Measurements from ENCODE around the gene SHTN1. TPM values are rescaled to one million over a fixed set of nuclear protein-coding genes. Genes with fewer than 3 reads are reported as not detected.

SHTN1 gene
- total and polyA plus RNA-seq, 2 donors (not counting 3 experiments of a cell fraction or from before 2014, with no cell fraction given): 4.8 to 36.5 TPM

DNA sequence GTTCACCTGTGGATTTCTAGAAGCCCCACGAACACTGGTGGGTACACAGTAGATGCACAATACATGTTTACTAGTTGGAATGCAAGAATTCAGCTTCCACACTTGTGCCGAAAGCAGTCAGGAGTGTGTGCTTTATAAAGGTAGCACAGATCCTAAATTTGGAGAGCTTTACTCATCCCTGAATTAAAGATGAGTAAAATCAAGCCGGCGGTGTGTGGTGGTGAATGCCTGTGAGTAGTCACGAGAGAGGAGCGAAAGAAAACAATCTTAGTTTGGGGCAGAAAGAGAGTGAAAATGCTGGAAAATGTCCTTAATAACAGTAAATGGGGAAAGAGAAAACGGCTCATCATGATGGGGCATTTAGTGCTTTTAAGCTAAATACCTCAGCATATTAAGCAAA is 169.3 kb downstream of the SHTN1 start:
- Histone ChIP-seq H3K4me2 (ENCODE audit: insufficient read depth, low read length) (no peak overlapping the region), H3K4me1 (ENCODE audit: control insufficient read depth, extremely low read depth, insufficient read depth, low read length) (no peaks in the 10 kb centered on the region), H3K9me1 (replicated peaks; ENCODE audit: control insufficient read depth, extremely low read depth, insufficient read depth, low read length) (no peaks in the 10 kb centered on the region), H3K27ac (ENCODE audit: insufficient read depth, low read depth, low read length) (no peak overlapping the region), H4K20me1 (replicated peaks; ENCODE audit: control insufficient read depth, extremely low read depth, insufficient read depth, low read length) (no peaks in the 10 kb centered on the region), H3K9ac (replicated peaks; ENCODE audit: extremely low read depth, insufficient read depth, low read length) (no peak overlapping the region), H3K27me3 (ENCODE audit: control insufficient read depth in 2 of 2, insufficient read depth in 2 of 2, low read length in 2 of 2) (peaks cover 13 to 18% of the 10 kb centered on the region in 2 experiments), H3K36me3 (ENCODE audit: control insufficient read depth in 2 of 2, extremely low read depth in 1 of 2, insufficient read depth in 2 of 2, low read length in 2 of 2) (no peaks in the 10 kb centered on the region), H3K4me3 (replicated peaks in 1 of 3; ENCODE audit: insufficient read depth in 1 of 3, low read depth in 1 of 3, low read length in 3 of 3) (no peak overlapping the region), H3K9me3 (replicated peaks; ENCODE audit: control insufficient read depth, insufficient read depth, low read length) (no peaks in the 10 kb centered on the region), H2AFZ (ENCODE audit: low read depth, low read length) (no peak overlapping the region), H3K79me2 (ENCODE audit: control insufficient read depth, insufficient read depth, low read length) (no peaks in the 10 kb centered on the region)
- intact Hi-C loops (cut with micrococcal nuclease): loop anchor here (2.0 kb wide), 2 partner anchors 39 to 329 kb away; no protein-coding TSS in a partner anchor
- no TSS peak for BruUV-seq (replicated peaks)
- dilution Hi-C loops (cut with MboI; ENCODE audit: extremely low pct_ligation_motif_present, low sequenced_read_pairs): no loop called here
- ChIA-PET CTCF (interaction anchor here (0.9 to 7.2 kb wide), 5 partner anchors 14 to 339 kb away, joined by 3 to 238 read pairs (median 8); partner anchors contain the start of gene ENO4), POLR2A (no interaction called here)
- no peak for FAIRE-seq
- DNase-seq (ENCODE audit: low read depth, low spot score): no peak
- TF ChIP-seq POLR2AphosphoS5 (IDR thresholded peaks at IDR 0.05; ENCODE audit: insufficient read depth, low read depth, low read length) (no peak), CTCF (IDR thresholded peaks at IDR 0.05; ENCODE audit: extremely low read depth in 1 of 2, insufficient read depth in 1 of 2, low read depth in 1 of 2, low read length in 2 of 2) (no peak), FOS (IDR thresholded peaks at IDR 0.05; ENCODE audit: borderline replicate concordance, insufficient read depth, low read length) (no peak), EZH2 (IDR thresholded peaks at IDR 0.05; ENCODE audit: borderline replicate concordance, low read depth, low read length, severe bottlenecking) (no peak)
- TF ChIP-seq, protein P1, sequence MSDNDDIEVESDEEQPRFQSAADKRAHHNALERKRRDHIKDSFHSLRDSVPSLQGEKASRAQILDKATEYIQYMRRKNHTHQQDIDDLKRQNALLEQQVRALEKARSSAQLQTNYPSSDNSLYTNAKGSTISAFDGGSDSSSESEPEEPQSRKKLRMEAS (IDR thresholded peaks at IDR 0.05; ENCODE audit: insufficient read depth, insufficient read length): no peak
